Measurements from ENCODE around the gene TTLL3. TPM values are rescaled to one million over a fixed set of nuclear protein-coding genes. Genes with fewer than 3 reads are reported as not detected.
"Not testable (repeated sequence)": the region's sequence is repeated elsewhere in the genome, so short reads cannot be mapped to it uniquely, and the experiment has no call there.

The TTLL3 gene
- total RNA-seq, 1 donor: 34.3 TPM

DNA sequence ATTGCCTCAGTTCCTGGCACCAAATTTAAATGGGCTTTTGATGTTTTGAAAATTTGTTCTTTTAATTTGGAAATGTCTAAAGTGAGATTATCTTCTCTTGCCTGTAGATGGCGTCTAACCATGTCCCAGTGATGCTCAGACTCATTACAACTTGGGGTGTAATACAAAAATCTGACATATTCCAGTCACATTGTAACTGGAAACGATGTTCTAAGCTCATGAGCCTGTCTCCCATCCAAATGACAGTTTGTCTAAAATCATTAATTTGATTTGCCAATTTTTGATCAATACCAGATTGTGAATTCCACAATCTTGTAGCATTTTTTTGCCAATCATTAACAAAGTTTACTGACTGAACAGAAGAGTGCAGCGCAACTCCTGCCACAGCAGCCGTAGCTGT, 38.8 kb downstream of the TTLL3 start:
- H3K4me3 ChIP-seq (ENCODE audit: low read depth, low read length): not testable (repeated sequence)
- DNase-seq (ENCODE audit: low read depth): peak; percentile 61
- TF ChIP-seq, protein P1, sequence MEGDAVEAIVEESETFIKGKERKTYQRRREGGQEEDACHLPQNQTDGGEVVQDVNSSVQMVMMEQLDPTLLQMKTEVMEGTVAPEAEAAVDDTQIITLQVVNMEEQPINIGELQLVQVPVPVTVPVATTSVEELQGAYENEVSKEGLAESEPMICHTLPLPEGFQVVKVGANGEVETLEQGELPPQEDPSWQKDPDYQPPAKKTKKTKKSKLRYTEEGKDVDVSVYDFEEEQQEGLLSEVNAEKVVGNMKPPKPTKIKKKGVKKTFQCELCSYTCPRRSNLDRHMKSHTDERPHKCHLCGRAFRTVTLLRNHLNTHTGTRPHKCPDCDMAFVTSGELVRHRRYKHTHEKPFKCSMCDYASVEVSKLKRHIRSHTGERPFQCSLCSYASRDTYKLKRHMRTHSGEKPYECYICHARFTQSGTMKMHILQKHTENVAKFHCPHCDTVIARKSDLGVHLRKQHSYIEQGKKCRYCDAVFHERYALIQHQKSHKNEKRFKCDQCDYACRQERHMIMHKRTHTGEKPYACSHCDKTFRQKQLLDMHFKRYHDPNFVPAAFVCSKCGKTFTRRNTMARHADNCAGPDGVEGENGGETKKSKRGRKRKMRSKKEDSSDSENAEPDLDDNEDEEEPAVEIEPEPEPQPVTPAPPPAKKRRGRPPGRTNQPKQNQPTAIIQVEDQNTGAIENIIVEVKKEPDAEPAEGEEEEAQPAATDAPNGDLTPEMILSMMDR (IDR thresholded peaks at IDR 0.05; ENCODE audit: insufficient read depth, low read length): peak; percentile 54

DNA sequence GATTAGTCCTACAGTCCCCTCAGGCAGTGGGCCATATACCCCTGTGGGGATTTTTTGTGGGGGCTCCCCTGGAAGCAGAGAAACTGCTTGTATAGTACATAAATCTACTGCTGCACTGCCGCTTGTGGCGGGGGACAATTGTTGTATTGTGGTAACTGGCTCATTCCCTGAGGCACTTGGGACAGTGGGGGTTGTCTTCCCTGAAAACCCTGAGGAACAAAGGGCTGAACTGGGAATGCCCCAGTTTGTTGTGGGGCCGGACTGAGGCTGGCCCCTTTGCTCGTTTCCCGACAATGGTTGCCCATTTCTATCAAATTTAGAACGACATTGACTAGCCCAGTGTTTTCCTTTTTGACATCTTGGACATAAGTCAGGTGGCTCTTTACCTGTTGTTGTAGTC, 41.3 kb downstream of the TTLL3 start:
- H3K4me3 ChIP-seq (ENCODE audit: low read depth, low read length); DNase-seq (ENCODE audit: low read depth): not testable (repeated sequence)

DNA sequence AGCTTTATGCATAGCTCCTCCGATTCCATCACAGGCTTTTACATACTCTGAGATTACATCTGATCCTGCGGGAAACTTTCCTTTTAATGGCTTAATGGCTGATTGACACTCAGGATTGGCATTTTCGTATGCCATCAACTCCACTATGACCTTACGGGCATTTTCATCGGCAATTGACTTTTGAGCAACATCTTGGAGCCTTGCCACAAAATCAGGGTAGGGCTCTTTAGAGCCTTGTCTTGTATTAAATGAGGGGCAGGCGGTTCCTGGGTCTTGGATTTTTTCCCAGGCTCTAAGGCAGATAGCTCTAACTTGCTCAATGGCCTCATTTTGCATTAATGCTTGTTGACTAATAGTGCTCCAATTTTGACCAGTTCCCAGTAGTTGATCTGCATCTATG, 41.9 kb downstream of the TTLL3 start:
- DNase-seq (ENCODE audit: low read depth): peak; percentile 34
- not testable (repeated sequence) for H3K4me3 ChIP-seq (ENCODE audit: low read depth, low read length)

DNA sequence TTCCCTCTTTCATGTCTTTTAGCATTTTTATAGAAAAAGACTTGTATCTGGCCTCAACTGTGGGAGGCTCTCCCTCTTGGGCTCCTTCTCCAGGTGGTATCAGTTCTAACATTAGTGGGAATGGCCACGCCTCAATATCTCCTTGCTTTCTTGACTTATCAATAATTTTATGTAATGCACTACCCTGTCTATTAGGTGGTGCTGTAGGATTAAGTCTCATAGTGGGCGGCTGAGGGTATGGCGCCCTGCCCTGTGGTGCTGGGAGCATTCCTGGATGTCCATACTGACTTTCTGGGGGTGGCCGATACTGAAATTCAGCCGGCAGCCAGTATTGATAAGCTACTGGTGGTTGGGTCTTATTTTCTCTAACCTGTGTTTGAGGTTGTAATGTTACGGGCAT, 42.5 kb downstream of the TTLL3 start:
- TF ChIP-seq, protein P1 (IDR thresholded peaks at IDR 0.05; ENCODE audit: insufficient read depth, low read length): no peak
- no peak for DNase-seq (ENCODE audit: low read depth)
- H3K4me3 ChIP-seq (ENCODE audit: low read depth, low read length): no peak overlapping the region

DNA sequence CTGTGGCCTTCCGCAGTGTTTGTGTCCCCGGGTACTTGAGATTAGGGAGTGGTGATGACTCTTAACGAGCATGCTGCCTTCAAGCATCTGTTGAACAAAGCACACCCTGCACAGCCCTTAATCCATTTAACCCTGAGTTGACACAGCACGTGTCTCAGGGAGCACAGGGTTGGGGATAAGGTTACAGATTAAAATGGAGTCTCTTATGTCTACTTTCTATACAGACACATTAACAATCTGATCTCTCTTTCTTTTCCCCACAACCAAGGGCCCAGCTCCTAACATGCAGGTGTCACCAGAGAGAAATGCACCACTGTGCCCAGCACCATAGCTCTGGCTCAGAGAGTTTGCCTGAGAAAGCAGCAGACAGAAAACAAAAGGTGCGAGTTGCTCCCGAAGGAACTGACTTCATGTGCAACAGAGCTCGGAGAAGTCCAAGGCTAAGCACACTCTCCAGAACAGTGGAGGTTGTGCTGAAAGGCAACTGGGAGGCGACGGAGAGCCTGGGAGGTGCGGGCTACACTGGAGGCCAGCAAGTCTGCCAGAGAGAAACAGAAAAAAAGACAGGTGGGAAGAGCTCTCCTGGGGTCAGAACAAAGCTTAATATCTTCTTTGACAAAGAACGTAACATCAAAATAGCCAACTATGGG, 44.4 kb downstream of the TTLL3 start:
- not testable (repeated sequence) for H3K4me3 ChIP-seq (ENCODE audit: low read depth, low read length); DNase-seq (ENCODE audit: low read depth)

DNA sequence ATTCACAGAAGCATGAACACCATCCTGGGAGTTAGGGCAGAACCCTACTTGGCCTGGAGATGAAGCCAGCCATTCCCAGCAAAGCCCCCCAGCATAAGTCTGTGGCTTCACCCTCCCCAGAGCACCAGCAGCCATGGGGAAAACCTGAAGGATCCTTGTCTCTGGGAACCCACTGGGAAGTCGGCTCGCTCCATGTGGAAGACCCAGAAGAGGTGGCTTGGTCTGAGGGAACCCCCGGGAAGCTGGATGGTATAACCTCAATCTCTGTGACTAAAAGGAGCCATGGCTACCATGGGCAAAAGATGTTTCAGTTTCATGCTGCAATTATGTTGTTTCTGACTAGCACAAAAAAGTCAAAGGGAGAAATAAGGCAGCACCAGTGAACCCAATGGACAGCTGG, 45.5 kb downstream of the TTLL3 start:
- no peak overlapping the region for H3K4me3 ChIP-seq (ENCODE audit: low read depth, low read length)
- TF ChIP-seq, protein P1 (IDR thresholded peaks at IDR 0.05; ENCODE audit: insufficient read depth, low read length): no peak
- DNase-seq (ENCODE audit: low read depth): no peak

DNA sequence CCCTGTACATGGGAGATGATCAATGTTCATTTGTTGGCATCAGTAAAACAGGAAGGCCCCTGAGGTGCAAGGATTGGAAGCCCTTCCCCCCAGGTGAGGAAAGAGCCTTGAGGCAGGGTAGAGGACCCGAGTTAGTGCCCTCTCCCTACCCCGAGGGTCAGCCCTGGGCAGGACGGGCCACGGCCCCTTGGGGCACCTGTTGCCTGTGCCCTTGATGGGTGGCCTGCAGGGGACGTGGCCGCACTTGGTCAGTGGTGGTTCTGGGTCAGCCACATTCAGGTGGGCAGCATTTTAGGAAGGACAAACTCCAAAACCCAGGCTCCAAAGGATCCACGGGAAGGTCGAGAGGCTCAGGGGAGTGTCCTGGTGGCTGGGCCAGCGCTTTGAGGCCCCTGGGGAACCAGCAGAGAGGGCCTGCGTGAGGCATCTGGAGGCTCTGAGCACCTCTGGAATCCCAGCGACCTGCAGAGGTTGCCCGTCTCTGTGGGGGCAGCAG, 49.5 kb downstream of the TTLL3 start:
- no peak overlapping the region for H3K4me3 ChIP-seq (ENCODE audit: low read depth, low read length)
- TF ChIP-seq, protein P1 (IDR thresholded peaks at IDR 0.05; ENCODE audit: insufficient read depth, low read length): no peak
- no peak for DNase-seq (ENCODE audit: low read depth)

DNA sequence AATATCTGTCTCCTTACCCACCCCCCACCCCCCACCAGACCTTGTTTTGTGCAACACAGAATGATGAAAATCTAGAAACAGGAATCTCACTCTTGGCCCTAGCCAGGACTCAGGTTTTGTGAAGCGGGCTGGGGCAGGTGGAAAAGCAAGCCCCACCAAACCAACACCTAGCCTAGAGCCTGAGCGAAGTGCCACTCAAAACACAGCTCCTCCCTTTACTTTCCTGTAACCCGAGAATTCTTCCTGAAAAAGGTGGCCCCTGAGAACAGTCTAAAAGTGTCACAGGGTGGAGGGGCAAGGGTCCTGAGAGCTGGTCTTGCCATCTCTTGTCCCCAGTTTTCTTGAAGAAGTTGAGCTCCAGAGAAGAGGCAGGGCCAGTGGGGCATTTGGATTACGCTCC, 51.1 kb downstream of the TTLL3 start:
- no peak overlapping the region for H3K4me3 ChIP-seq (ENCODE audit: low read depth, low read length)
- TF ChIP-seq, protein P1 (IDR thresholded peaks at IDR 0.05; ENCODE audit: insufficient read depth, low read length): no peak
- DNase-seq (ENCODE audit: low read depth): no peak
